ENCODE results near the gene CANT1.
"Not testable (repeated sequence)": the region's sequence is repeated elsewhere in the genome, so short reads cannot be mapped to it uniquely, and the experiment has no call there.

The CANT1 gene

DNA sequence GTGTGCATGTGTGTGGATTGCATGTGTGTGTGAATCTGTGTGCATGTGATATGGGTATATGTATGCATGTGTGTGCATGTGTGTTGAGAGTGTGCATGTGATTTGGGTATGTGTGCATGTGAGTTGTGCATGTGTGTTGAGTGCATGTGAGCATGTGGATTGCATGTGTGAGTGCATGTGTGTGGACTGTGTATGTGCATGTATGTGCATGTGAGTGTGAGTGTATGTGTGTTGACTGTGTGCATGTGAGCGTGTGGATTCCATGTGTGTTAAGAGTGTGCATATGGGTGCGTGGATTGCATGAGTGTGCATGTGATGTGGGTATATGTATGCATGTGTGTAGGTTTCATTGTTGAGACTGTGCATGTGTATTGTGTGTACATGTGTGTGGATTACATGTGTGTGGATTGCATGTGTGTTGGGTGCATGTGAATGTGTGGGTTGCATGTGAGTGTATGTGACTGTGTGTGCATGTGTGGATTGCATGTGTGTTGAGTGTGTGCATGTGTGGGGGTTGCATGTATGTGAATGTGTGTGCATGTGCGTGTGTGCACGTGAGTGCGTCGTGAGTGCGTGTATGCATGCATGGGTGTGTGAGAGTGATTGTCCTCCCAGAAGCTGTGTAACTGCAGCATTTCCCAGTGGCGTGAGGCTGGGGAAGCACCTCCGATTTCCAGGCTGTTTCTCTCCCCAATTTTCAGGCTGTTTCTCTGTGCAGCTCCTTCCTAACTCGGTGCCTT, 33.8 kb upstream of the CANT1 start:
- no peak for DNase-seq

DNA sequence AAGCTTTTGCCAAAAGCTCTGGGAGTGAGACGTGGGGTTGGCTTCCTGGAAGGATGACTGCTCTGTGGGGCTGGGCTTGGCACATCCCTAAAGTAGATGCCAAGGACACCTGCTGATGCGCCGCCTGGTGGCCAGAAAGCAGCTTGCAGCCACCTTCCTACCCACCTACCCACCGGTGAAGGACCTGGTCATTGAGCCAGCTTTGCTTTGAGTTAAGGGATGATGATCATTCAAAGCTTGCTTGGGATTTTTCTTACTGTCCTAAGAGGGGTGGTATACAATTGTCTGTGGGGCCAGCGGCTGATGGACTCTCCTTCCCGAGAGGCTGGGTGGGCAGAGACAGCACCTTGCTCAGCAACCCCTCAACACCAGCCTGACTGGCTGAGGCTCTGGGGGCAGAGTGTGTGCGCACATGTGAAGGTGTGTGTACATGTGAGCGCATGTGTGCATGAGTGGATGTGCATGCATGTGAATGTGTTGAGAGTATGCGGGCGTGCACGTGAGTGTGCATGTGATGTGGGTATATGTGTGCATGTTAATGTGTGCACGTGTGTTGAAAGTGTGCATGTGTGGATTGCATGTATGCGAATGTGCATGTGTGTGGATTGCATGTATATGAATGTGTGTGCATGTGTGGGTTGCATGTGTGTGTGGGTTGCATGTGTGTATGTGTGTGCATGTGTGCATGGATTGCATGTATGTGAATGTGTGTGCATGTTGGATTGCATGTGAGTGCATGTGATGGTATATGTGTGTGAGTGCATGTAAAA, 33.0 kb upstream of the CANT1 start:
- peak; percentile 53 for DNase-seq

DNA sequence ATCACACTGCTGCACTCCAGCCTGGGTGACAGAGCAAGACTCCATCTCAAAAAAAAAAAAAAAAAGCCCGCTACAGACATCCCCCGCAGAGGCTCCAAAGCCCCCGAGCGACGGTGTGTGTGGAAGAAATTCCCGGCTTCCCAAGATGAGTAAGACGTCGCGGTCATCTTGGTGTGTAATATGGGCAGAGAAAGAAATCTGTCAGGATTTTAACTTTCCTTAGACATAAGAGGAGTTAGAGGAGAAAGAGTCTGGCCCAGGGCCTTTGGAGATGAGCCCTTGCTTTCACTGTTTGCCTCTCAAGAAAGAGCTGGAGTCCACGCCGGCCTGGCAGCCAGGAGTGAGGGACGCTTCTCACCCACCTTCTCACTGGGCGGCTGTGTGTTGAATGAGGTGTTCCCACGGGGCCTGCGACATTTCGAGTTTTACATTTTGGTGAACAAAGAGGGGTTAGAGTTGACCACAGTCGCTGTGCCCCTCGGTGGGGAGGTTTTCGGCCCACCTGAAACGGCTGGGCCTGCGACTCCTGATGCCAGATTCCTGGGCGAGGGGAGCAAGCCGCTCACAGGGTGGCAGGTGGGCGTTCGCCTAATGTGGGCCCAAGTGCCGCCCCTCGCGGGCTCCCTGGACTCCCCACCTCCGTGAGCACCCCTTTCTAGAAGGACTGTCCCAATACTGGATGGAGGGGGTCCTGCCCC, 32.3 kb upstream of the CANT1 start:
- no peak for DNase-seq

DNA sequence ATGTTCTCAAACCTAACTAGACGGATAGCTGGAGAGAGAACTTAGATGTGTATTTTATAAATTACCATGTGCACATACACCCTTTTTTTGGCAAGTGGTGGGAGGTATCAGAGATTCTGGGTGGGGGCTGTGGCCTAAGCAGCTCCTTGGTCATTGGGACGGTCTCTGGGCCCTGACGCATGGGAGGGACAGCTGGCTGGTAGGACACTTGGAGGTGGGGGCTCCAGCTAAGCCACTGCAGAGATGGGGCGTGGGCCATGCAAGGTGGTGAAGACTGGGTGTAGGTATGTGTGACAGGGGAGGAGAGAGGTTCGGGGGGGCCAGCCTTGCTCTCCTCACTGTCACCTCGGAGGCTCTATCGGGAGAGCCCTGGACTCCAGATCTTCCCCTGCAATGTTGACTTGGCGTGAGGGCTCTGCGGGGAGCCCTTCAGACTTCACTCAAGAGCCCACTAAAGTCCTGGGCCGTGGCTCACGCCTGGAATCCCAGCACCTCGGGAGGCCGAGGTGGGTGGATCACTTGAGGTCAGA, 31.5 kb upstream of the CANT1 start:
- no peak for DNase-seq

DNA sequence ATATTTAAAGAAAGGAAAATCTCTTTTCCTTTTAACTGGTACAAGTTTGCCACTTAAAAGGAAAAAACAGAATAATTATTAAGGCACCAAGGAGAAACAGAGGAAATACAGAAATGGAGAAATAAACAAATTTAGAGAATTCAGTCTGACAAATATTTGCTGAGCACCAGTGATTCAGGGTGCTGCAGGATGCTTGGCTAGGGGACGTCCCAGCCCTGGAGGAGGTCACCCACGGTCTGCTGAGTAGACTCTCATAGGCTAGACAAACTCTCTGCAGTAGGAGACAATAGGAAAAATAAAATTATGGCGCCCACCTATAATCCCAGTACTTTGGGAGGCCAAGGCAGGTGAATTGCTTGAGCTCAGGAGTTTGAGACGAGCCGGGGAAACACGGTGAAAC, 30.3 kb upstream of the CANT1 start:
- DNase-seq: no peak

DNA sequence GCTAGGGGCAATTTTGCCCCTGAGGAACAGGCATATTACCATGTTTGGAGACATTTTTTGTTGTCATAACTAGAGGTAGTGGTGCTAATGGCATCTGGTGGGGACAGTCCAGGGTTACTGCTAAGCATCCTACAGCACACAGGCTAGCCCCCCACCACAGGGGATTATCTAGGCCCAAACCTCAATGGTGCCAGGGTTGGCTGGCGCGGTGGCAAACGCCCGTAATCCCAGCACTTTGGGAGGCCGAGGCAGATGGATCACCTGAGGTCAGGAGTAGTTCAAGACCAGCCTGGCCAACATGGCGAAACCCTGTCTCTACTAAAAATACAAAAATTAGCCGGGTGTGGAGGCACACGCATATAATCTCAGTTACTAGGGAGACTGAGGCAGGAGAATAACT, 29.6 kb upstream of the CANT1 start:
- DNase-seq: no peak

DNA sequence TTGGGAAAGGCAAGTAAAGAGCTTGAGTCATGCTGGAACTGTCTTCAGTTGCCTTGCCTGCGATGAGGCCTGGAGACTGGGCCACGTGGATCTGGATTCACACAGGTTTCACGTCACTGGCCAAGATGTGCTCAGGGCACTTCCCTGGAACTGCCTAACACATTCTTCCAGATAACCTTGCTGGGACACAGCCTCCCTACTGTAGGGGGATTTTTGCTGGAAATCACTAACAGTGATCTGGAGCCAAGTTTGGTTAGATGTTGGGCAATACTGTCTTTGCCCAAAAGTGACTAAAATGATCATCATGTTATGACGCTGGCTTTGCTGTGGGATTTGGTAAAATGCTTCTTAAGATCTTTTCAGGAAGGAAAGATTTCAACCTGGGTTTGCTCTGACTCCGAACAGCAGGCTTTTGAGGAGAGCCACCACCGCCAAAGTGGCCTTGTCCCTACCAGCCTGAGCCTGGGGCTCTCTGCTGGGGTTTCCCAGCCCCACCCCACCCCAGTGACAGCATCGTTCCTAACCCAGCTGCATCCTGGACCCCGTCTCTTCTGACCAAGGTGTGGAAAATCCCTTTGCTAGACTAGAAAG, 29.1 kb upstream of the CANT1 start:
- DNase-seq: no peak

DNA sequence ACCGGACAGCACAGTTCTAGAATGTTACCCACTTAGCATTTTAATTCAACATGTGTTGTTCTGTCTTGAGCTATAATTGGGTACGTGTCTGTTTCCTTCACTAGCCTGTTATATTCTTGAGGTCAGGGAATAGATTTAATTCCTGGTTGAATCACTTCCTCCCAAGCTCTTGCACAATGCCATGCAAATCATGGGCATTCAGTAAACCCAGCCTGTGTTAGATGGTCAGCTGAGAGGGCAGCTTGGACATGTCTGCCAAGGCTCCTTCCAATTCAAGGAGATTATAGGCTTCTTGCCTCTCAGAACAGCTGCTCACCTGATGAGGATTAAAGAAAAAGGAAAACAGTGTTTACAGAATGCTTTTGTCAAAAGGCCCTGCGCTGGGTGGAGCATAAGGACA, 27.0 kb upstream of the CANT1 start:
- no peak for DNase-seq

DNA sequence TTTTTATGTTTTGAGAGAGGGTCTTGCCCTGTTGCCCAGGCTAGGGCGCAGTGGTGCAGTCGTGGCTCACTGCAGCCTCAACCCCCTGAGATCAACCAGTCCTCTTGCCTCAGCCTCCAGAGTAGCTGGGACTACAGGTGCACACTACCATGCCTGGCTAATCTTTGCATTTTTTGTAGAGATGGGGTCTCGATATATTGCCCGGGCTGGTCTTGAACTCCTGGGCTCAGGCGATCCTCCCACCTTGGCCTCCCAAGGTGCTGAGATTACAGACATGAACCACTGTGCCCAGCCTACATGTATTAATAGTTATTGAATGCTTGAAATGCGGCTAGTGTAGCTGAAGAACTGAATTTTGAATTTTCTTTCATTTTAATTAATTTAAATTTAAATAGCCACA, 26.6 kb upstream of the CANT1 start:
- DNase-seq: no peak

DNA sequence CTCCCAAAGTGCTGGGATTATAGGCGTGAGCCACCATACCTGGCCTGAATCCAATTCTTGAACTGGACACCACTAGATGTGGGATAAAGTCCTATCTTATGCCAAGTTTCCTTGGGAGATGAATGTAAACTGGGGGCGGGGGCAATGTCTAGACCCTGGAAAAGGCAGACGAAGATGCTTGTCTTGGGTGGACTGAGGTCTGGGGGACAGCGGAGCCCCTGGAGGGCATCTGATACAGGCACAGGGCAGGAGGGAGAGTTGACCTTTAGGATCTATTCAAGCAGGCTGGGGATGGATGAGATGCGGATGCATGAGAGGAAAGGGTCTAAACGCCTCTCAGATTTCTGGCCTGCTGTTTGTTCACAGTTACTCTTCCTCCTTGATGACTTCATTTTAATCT, 26.1 kb upstream of the CANT1 start:
- no peak for DNase-seq

DNA sequence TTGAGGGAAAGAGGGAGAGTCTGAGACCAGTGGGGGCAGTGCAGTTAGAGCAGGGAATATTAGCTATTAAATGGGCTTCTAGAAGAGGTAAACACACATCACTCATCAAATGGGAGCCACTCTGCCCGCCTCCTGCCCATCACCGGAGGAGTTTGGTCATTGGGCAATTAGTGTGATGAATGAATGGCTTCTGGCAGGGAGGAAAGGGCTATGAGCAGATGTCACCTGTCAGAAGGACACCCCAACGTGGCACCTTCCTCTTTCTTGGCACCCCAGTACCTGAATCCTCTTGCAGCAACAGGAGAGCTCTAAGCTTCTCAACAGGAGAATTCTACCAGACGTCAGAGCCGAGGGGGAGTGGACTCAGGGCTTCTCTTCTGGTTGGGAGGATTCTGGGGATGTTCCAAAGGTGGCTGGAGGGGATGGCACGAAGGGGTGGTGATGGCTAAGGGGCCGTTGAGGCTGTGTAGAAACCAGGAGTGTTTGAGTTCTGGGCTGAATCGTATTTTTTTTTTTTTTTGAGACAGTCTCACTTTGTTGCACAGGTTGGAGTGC, 25.4 kb upstream of the CANT1 start:
- no peak for DNase-seq

DNA sequence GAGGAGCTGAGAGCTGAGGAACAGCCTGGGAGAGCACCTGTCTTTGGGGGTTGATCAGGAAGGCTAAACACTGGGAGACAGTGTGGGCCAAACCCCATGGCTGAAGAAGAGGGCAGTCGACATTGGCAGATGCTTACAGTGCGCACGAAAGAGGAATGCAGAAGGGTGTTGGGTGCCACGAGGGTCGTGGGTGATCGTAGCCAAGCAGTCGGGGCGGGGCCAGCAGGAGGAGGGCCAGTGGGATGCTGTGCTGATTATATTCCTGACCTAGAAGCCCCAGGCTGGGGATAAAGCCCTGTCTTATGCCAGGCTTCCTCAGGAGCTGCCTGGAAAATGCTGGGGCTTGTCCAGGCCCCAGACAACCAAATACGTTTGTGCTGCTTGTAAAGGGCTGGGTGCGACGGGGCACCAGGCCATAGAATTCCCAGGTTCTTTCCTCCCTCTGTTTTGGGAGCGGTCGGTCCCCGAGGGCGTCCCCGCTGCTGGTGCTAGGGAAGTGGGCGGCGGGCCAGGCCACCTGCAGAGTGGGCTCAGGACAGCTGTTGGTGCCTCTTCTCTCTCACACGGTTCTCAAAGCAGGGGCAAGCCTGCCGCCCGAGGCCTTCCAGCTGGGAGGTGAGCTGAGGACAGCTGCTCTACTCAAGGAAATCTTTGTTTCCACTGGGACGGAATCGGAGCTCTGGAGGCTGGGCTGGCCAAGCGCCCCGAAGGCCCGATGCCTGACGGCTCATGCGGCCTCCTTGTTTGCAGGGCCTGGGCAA, 24.4 kb upstream of the CANT1 start:
- no peak for DNase-seq

DNA sequence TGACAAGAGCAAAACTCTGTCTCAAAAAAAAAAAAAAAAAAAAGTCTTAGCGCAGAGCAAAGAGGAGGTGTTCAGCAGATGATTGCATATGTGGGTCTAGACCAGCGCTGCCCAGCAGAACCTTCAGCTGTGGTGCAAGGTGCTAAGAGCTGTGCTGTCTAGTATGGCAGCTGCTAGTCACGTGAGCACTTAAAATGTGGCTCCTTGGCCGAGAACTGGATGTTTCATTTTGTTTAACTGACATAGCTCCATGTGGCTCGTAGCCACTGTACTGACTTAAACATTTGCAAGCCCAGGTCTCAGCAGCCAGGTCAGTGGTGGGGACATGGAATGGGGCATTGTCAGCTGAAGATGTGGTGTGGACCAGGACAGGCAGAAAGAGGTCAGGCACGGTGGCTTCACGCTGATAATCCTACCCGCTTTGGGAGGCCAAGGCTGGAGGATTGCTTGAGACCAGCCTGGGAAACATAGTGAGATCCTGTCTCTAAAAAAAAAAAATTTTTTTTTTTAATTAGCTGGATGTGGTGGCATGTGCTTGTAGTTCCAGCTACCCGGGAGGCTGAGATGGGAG, 23.6 kb upstream of the CANT1 start:
- no peak for DNase-seq

DNA sequence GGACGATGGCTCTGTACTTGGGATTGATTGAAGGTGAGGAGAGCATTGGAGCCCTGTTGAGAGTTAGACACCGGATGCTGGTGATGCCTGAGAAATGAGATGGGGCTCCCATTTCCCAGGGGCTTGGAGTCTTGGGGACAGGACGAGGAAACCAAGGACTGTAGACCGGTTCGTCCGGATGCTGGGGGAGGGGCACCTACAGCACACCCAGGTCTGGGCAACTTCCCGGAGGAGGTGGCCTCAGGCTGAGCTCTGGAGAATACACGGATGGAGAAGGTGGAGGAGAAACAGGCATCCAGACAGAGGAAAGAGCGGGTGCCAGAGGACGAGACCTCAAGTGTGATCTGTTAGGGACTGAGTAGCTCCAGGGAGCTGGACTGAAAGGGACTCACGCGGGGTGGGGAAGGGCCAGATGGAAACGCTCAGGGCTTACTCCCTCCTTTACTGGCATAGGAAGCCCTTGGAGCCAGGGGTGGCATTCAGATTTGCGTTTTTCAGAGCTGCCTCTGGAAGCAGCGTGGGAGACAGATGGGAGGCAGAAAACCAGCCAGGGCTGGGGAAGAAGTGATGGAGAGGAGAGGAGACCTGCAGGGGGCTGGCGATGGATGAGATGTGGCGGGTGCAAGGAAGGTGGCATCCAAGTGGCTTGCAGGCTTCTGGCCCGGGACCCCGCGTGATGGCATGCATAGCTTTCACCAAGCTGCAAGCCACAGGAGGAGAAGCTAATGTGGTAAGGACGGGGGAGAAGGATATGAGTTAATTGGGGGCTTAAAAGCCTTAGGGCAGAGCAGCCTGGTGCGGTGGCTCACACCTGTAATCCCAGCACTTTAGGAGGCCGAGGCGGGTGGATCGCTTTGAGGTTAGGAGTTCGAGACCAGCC, 22.7 kb upstream of the CANT1 start:
- no peak for DNase-seq

DNA sequence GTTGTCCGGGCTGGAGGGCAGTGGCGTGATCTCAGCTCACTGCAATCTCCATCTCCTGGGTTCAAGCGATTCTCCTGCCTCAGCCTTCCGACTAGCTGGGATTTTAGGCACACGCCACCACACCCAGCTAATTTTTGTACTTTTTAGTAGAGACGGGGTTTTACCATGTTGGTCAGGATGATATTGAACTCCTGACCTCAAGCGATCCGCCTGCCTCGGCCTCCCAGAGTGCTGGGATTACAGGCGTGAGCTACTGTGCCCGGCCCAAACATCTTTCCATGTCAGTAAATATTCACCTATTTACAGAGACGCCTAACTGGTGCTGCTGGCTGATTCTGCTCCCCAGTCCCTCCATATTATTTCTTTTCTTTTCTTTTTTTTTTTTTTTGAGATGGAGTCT, 21.1 kb upstream of the CANT1 start:
- DNase-seq: not testable (repeated sequence)

DNA sequence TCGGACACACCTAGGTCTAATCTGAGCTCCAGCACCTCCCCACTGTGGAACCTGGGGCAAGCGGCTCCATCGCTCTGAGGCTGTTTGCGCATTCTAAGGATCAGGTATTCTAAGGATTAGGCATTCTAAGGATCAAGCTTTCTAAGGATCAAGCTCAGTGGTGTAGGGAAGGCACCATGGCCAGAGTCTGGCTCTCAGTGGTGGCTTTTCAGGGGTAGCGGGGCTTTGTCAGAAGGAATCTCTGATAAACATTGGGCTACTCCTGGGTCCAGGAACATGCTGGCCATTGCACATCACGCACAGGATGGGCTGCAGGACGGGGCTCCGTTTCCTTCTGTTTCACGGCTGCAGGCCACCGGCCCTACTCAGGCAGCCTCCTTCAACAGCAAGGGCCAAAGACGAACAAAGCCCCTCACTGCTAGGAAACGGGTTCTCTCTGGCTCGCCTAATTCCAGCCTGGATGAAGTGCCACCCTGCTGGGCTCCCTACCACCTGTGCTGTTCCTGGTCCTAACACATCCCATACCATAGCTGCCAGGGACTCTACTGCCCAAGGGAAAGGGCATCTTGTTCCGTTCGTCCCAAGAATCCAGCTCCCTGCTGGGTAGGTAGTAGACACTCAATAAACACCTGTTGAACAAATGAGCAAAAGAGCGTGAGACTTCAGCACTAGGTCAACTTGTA, 19.9 kb upstream of the CANT1 start:
- no peak for DNase-seq

DNA sequence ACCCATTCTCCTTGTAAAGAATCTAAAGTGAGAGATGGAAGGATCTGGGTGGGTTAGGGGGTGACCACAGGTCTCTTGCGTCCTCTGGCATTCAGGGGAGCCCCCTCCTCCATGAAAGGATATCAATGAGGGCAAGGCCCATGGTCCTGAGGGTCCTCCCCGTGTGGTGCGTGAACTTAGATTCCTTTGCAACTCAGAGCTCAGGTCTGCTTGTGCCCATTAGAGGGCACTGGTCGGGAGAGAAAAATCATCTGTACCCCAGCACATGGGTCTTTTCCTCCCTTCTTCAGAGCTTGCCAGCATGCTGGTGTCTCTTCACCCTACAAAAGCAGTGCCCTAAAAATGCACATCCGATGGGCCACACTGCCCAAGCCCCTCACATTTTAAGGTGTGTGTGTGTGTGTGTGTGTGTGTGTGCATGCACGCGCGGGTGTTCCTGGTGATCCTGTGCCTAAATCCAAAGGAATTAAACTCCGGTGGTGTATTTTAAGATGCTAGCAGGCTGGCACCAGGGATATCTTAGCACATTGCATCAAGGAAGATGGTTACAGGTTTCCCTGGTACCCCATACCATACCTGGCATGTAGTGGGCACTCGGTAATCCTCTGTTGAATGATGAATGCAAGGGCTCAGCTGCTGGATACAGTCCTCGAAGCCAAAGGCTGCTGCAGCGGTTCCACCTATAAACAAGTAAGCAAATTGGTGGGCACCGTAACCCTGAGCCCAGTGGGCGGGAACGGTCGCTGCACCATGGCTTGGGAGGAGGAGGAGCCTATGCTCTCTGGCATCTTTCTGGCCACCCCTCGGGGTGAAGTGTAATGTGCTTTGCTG, 19.1 kb upstream of the CANT1 start:
- no peak for DNase-seq

DNA sequence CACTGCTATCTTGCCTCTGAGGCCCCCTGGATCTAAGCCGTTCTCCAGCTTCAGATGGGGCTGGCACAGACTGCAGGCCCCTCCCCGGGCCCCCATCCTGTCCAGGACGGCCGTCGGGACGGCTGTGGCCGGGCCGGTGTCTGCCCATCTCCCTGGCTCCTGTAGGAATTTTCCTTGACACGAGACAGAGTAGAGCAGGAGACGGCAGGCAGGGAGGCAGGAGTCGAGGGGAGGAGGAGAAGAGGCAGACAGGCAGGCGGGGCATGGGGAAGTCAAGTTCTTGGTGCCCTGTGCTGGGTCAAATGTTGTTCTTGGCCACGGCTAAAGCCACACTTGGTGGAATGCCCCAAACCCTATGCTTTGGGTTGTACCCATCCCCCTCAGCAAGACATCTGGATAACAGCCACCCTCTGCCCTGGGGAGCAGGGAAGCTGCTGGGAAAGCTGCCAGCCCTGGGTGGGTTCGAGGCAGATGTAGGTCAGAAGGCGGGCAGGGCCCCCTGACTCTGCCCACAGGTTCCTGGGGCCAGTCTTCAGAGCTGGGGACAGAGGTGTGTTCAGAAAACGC, 18.4 kb upstream of the CANT1 start:
- no peak for DNase-seq
